22Rv1 (cell line): ENCODE measurements around the gene BLCAP.

ENCODE experiments used
- H3K27ac ChIP-seq: fragments of 450-650 bp; 2 replicates; pipeline ENCODE4 v1.5.1; 2017
- CTCF ChIP-seq: fragments of 450-650 bp; IDR thresholded peaks from 2 replicates; pipeline ENCODE4 v1.5.1; 2017; ENCODE audit warnings: mild to moderate bottlenecking
- ZFX ChIP-seq: fragments of 450-650 bp; IDR thresholded peaks from 2 replicates; pipeline ENCODE4 v1.6.1; 2017; ENCODE audit warnings: antibody characterized with exemption, borderline replicate concordance

The BLCAP gene

DNA sequence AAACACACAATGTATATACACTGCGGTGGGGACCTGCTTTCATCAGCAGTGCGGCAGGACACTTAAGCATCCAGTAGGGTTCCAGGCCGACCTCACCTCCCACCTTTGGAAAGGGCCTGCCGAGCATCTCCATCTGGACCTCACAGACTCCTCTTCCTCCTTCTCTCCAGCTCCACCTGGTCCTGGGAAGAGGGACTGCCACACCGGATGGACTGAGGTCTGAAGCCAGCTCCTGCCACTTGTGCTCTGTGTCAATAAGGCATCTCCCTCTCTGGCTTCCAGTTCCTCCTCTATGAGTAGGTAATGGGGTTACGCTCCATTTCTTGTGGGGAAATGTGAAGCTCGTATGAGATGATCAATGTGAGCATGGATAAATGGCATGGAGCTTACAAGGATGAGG lies 25.7 kb downstream of the BLCAP start:
- TF ChIP-seq CTCF (no peak), ZFX (no peak)
- H3K27ac ChIP-seq = no peak overlapping the region

GRCh38 chr20:37500311-37500710 lies 27.4 kb downstream of the BLCAP start:
- H3K27ac ChIP-seq = no peak overlapping the region
- TF ChIP-seq CTCF (no peak), ZFX (no peak)

- no peak for TF ChIP-seq ZFX
- TF ChIP-seq CTCF = no peak
- no peak overlapping the region for H3K27ac ChIP-seq
Observed at GRCh38 chr20:37498066-37498665, 29.5 kb downstream of the BLCAP start.

GRCh38 chr20:37494796-37495195 lies 32.9 kb downstream of the BLCAP start:
- TF ChIP-seq CTCF (no peak), ZFX (no peak)

GRCh38 chr20:37494301-37494700 lies 33.4 kb downstream of the BLCAP start:
- TF ChIP-seq ZFX (no peak), CTCF (no peak)
- H3K27ac ChIP-seq = no peak overlapping the region

More at GRCh38 chr20:37494796-37495195, 32.9 kb downstream of the BLCAP start:
- H3K27ac ChIP-seq = no peak overlapping the region

GRCh38 chr20:37492945-37493344 lies 34.7 kb downstream of the BLCAP start:
- H3K27ac ChIP-seq = no peak overlapping the region

GRCh38 chr20:37492096-37492625 lies 35.5 kb downstream of the BLCAP start:
- H3K27ac ChIP-seq = no peak overlapping the region
- TF ChIP-seq CTCF (no peak), ZFX (no peak)

More at GRCh38 chr20:37492945-37493344, 34.7 kb downstream of the BLCAP start:
- TF ChIP-seq CTCF (no peak), ZFX (no peak)
